ENCODE data around the gene PRR33.

GRCh38 chr11:1927026-1927847 lies 35.5 kb upstream of the PRR33 start:
- TF ChIP-seq YY1 (IDR thresholded peaks at IDR 0.05; ENCODE audit: extremely low read depth, insufficient replicate concordance, low read depth, low read length), result no peak
- no peak for TF ChIP-seq MAX (IDR thresholded peaks at IDR 0.05)
- TF ChIP-seq EZH2 (IDR thresholded peaks at IDR 0.05), result no peak
- no peak for TF ChIP-seq CTCF (IDR thresholded peaks at IDR 0.05 in 2 of 3, conservative IDR thresholded peaks at IDR 0.05 in 1 of 3; ENCODE audit: borderline replicate concordance in 1 of 3, insufficient read depth in 1 of 3, low read depth in 2 of 3, low read length in 2 of 3)
- TF ChIP-seq REST (IDR thresholded peaks at IDR 0.05; ENCODE audit: low read depth), result no peak
- no peak for TF ChIP-seq CEBPB (IDR thresholded peaks at IDR 0.05; ENCODE audit: low read depth)
- TF ChIP-seq POLR2AphosphoS5 (IDR thresholded peaks at IDR 0.05; ENCODE audit: low read depth, low read length), result no peak
